Uterus (tissue), 2 donors: ENCODE measurements around the gene RAB7A.

ENCODE experiments used
- POLR2A ChIP-seq, 2 donors: fragments of 450-650 bp; IDR thresholded peaks; one replicate each; pipeline ENCODE4 v1.6.1; 2016; ENCODE audit warnings: antibody characterized with exemption in 2 of 2, mild to moderate bottlenecking in 1 of 2, moderate library complexity in 1 of 2
- TF ChIP-seq, protein P1 (sequence below), 4 experiments: fragments of 200-600 bp in 2 of 4; fragments of 450-650 bp in 2 of 4; sonication (generic) in 2 of 4; IDR thresholded peaks; one replicate each; pipeline ENCODE4 v1.5.1; 2016 to 2019; ENCODE audit warnings: antibody characterized with exemption in 4 of 4, mild to moderate bottlenecking in 2 of 4, moderate library complexity in 1 of 4

DNA sequence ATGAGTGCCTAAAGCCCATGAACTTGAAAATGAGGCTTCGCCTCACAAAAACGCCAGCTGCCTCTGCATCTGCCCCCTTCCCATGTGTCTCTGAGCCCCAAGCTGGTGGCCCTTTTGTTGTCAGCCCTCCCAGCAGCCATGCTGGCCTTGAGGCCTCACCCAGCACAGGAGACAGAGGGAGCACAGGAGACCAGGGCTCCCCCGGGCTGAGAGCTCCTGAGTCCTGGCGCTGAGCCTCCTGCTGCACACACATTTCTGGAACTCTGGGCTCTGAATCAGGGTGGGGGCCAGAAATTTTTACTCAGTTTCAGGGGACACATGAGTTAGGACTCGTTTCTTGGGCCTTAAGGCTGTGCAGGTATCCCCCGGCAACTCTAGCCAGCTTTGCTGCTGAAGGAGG is 97.0 kb downstream of the RAB7A start:
- TF ChIP-seq, protein P1, sequence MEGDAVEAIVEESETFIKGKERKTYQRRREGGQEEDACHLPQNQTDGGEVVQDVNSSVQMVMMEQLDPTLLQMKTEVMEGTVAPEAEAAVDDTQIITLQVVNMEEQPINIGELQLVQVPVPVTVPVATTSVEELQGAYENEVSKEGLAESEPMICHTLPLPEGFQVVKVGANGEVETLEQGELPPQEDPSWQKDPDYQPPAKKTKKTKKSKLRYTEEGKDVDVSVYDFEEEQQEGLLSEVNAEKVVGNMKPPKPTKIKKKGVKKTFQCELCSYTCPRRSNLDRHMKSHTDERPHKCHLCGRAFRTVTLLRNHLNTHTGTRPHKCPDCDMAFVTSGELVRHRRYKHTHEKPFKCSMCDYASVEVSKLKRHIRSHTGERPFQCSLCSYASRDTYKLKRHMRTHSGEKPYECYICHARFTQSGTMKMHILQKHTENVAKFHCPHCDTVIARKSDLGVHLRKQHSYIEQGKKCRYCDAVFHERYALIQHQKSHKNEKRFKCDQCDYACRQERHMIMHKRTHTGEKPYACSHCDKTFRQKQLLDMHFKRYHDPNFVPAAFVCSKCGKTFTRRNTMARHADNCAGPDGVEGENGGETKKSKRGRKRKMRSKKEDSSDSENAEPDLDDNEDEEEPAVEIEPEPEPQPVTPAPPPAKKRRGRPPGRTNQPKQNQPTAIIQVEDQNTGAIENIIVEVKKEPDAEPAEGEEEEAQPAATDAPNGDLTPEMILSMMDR (IDR thresholded peaks at IDR 0.05), result no peak
- no peak for TF ChIP-seq POLR2A (IDR thresholded peaks at IDR 0.05)
